Stimulated activated CD8-positive, alpha-beta memory T cell treated with anti-CD3 and anti-CD28 coated beads, Interleukin-4, amount 100 ng/mL, for 1 hour (primary cell): ENCODE measurements around the gene CACNA1G.

ENCODE experiments used
- DNase-seq, 2 donors: peaks; one replicate each; pipeline ENCODE4 v3.0.0-alpha.2; 2020; ENCODE audit warnings: low read depth in 2 of 2, low spot score in 1 of 2

CACNA1G gene

GRCh38 chr17:50586421-50587247 is 26.1 kb downstream of the CACNA1G start:
- no peak for DNase-seq

DNA sequence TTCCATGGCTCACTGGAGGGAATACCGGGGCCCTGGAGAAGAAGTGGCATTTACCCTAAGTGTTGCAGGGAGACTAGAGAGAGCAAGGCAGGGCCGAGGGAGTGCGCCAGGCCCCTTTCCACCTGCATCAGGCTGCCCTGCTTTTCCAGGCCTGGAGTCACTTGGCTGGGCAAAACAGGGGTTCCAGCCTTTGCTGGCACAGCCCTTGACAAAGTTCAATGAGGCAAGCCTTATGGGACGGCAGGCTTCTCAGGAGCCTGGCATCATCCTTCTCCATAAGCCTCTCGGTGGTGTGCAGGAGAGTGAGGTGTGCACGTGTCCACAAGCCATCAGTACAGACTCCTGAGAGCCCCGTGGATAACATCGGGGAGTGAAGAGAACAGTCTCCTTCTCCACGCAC is 27.1 kb downstream of the CACNA1G start:
- no peak for DNase-seq

GRCh38 chr17:50588391-50589049 is 28.0 kb downstream of the CACNA1G start:
- no peak for DNase-seq

DNA sequence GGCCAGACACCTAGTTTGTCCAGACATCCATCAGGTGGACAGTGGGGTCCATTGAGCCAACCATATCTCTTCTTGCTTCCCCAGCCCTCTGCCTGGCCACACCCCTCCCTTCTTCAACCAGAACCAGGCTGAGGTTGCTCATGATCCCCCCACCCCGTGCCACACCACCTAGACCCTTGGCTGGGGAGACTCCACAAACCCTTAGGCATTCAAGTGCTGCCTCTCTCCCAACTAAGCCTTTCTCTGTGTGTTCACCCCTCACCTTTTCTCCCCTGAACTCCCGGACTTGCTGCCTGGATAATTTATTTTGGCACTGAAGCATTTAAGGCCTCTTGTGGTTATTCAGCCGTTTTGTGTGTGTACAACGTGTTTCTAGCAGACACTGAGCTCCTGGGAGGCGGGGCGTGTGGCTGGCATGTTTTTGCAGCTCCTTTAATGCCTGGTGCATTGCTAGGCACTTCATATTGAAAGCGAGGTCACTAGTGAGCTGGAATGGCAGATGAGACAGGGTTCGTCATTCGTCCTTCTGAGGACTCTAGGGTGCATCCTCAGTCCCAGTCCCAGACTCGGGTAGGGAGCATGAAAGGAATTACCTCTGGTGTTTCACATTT is 28.7 kb downstream of the CACNA1G start:
- DNase-seq, result no peak

DNA sequence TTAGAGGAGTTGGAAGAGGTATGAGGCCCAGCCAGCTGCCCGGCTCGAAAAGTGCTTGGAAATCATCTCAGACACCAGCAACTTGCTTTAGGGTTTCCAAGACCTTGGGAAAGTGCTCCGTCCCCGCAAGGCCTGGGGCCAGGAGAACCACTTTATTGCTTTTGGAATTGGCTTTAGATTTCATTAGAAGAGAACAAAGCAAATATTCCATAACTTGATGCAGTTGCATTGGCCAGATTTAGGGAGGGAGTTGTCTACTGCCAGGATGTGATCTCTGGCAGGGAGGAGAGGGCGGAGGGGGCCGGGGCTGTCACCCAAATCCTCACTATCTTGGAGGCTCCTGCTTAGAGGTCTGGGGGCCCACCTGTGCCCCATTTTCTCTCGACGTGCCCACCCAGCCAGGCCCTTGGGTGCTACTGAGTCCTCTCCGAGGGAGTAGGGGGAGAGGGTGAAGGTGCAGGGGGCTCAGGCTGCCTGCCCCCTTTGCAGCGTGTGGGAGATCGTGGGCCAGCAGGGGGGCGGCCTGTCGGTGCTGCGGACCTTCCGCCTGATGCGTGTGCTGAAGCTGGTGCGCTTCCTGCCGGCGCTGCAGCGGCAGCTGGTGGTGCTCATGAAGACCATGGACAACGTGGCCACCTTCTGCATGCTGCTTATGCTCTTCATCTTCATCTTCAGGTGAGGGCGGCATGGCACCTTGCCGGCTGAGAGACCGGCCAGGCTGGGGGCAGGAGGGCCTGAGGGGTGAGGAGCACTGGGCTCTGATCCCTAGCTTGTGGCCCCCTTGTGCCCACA is 30.6 kb downstream of the CACNA1G start:
- no peak for DNase-seq

DNA sequence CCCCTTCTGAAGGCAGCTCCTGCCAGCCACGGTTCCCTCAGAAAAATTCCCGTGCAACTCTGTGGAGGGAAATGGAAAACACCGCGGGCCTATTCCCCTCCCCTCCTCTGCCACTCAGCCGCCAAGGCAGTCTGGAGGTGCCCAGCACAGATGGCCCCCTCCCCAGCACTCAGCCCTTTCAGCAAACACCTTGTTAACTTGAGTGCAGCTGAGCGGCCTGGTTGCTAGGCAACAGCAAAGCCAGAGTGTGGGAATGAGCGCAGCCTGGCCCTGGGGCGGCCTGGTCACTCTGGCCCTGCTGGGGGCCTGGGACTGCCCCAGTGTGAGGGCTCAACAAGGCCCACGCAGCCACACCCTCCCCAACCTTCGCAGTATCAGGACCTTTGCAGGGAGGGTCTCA is 32.8 kb downstream of the CACNA1G start:
- no peak for DNase-seq

DNA sequence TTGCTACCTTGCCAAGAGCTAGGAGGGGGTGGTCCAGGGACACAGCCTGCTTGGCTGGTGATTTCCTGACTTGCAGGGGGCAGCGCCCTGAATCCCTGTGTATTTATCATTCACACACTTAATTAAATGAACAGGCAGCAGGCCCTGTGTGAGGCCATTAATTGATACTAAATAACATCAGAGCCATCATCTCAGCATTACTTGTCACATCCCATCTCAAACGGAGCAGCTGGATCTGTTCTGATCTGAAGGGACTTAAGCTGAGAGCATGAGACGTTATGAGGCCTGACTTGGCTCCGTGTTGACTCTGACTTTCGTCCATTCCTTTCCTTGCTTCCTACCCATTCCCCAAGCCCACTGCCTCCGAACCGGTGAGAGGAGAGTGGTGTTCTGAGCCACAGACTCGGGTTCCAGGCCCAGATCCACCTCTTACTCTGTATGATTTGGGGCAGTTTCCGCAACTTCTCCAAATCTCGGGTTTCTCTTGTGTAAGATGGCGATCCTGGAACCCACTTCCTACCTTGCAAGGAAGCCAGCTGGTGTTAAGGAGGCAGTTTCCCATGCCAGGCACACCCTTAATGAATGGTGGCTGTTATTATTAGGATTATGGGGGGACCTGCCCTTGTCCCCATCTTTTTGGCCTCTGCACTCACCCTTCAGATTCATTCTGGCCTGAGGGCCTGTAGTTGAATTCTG is 33.8 kb downstream of the CACNA1G start:
- DNase-seq, result no peak

DNA sequence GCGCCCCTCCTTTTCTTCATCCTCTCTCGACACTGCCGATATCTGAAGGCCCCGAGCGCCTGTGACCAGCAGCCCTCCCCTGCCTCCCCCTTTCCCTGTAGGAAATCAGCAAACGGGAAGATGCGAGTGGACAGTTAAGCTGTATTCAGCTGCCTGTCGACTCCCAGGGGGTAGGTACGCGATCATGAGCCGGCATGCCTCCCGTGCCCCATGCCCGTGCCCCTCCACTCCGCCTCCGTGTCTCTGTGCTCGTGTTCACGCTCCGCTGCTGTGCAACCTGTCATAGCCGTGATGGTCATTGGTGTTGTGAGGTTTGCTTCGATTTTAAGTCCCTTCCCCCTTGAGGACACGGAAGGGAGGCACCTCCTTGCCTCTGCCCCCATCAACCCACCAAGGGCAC is 34.4 kb downstream of the CACNA1G start:
- no peak for DNase-seq

DNA sequence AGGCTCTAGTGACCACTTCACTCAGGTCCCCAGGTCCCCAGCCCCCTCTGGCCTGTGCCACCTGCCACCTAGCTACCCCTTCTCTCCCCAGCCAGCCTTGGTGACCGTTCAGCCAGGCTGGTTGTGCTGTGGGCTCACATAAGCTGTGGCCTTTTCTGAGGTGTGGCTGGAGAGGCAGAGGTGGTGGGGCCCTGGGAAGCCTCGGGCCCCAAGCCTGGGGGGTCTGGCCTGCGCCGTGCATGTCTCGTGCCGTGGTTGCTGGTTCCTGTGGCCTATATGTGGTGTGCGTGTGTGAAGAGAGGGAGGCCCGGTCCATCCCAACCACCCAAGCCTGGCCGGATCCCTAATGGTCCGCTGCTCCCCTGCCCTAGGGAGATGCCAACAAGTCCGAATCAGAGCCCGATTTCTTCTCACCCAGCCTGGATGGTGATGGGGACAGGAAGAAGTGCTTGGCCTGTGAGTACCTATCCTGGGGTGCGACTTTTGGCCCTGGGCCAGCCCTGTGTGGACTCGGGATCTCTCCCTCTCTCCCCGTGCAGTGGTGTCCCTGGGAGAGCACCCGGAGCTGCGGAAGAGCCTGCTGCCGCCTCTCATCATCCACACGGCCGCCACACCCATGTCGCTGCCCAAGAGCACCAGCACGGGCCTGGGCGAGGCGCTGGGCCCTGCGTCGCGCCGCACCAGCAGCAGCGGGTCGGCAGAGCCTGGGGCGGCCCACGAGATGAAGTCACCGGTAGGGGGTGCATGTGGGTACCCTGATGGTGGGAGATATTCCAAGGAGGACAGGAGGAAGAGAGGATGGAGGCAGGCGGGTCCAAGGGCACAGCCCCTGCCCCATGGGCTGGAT is 35.9 kb downstream of the CACNA1G start:
- no peak for DNase-seq

DNA sequence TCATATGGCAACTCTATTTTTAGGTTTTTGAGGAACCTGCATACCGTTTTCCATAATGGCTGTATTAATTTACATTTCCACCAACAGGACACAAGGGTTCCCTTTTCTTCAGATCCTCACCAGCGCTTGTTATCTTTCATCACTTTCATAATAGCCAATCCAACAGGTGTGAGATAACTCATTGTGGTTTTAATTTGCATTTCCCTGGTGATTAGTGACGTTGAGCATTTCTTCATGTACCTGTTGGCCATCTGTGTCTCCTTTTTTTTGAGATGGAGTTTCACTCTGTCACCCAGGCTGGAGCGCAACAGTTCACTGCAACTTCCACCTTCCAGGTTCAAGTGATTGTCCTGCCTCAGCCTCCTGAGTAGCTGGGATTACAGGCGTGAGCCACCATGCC is 38.0 kb downstream of the CACNA1G start:
- DNase-seq, result no peak

DNA sequence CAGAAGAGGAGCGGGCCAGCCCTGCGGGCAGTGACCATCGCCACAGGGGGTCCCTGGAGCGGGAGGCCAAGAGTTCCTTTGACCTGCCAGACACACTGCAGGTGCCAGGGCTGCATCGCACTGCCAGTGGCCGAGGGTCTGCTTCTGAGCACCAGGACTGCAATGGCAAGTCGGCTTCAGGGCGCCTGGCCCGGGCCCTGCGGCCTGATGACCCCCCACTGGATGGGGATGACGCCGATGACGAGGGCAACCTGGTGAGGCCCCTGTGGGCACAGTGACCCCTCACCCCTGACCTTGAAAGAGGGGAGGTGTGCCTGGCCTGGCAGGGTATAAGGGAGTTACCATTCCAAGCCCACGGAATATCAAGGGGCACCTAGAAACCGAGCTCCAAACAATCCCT is 39.1 kb downstream of the CACNA1G start:
- DNase-seq, result no peak

GRCh38 chr17:50601823-50602375 is 41.4 kb downstream of the CACNA1G start:
- DNase-seq, result no peak

GRCh38 chr17:50602836-50603235 is 42.3 kb downstream of the CACNA1G start:
- DNase-seq, result no peak

- DNase-seq, result no peak
These were observed 42.8 kb downstream of the CACNA1G start for GRCh38 chr17:50603340-50603739.

- DNase-seq, result no peak
These were observed 44.0 kb downstream of the CACNA1G start for GRCh38 chr17:50604513-50604912.

- DNase-seq, result no peak
These were observed 44.9 kb downstream of the CACNA1G start for GRCh38 chr17:50605429-50605828.

GRCh38 chr17:50607522-50608175 is 47.1 kb downstream of the CACNA1G start:
- no peak for DNase-seq

GRCh38 chr17:50608700-50609379 is 48.3 kb downstream of the CACNA1G start:
- DNase-seq, result no peak
